HCT116 (cell line): ENCODE results near the gene SMTNL2. TPM values are rescaled to one million over a fixed set of nuclear protein-coding genes. Genes with fewer than 3 reads are reported as not detected.
"Not testable (repeated sequence)": the region's sequence is repeated elsewhere in the genome, so short reads cannot be mapped to it uniquely, and the experiment has no call there.

Experiments
- ATAC-seq: fragments of 200-7000 bp; cut with Tn5 transposase; 2 replicates; pipeline ENCODE4 v1.9.1; 2020; ENCODE audit warnings: mild to moderate bottlenecking, moderate library complexity
- BruUV-seq: library from RNA; stranded (reverse); fragments of 400-500 nt; replicated peaks from 2 replicates; lab custom pipeline; 2021; lab: Mats Ljungman, UMichigan
- CTCF ChIA-PET: fragments of 300-600 bp; sonication (Branson Sonifier 250); formaldehyde crosslinking; loops from one replicate; lab custom pipeline; 2021; ENCODE audit warnings: antibody characterized with exemption; lab: Charles Lee
- POLR2A ChIA-PET: fragments of 300-600, 350-600 bp; sonication (Branson Sonifier 250); formaldehyde crosslinking; loops from one replicate; lab custom pipeline; 2021; ENCODE audit warnings: antibody characterized with exemption; lab: Charles Lee
- RAD21 ChIA-PET, 2 experiments: fragments of 300-600 bp; sonication (Branson Sonifier 250); formaldehyde crosslinking; loops; one replicate each; lab custom pipeline; 2023; ENCODE audit warnings: low total read pairs in 2 of 2; ENCODE audit not compliant: uncharacterized antibody in 2 of 2, unreplicated experiment in 2 of 2, low non-redundant PET in 1 of 2; lab: Charles Lee
- DNase-seq: peaks from one replicate; pipeline ENCODE4 v3.0.0-alpha.2; 2010; ENCODE audit warnings: low read depth, low spot score
- H2AFZ ChIP-seq: fragments of 200-600 bp; shearing (Covaris generic), sonication (generic); 2 replicates; pipeline ENCODE4 v1.6.1; 2017; ENCODE audit warnings: low read depth, mixed run types, mixed read lengths, antibody characterized with exemption, low read length; ENCODE audit not compliant: poor library complexity, severe bottlenecking
- H3K27ac ChIP-seq: 2 replicates; pipeline ENCODE4 v1.5.1; 2012; ENCODE audit warnings: low read depth, low read length
- H3K27me3 ChIP-seq: fragments of 200-600 bp; sonication (generic); 2 replicates; pipeline ENCODE4 v1.6.1; 2016; ENCODE audit warnings: mixed run types, low read length, mixed read lengths; ENCODE audit not compliant: insufficient read depth
- H3K36me3 ChIP-seq, 2 experiments: fragments of 200-500 bp in 1 of 2; fragments of 200-600 bp in 1 of 2; sonication (Bioruptor generic) in 1 of 2; sonication (generic) in 1 of 2; 2 replicates each; pipeline versions ENCODE4 v1.5.1 to v1.6.1; 2014 to 2016; ENCODE audit warnings: low read length in 2 of 2, inconsistent platforms in 1 of 2, mixed read lengths in 1 of 2, mixed run types in 1 of 2; ENCODE audit not compliant: insufficient read depth in 2 of 2, control insufficient read depth in 1 of 2
- H3K4me1 ChIP-seq, 2 experiments: fragments of 200-600 bp in 1 of 2; sonication (generic) in 1 of 2; 2 replicates each; pipeline versions ENCODE4 v1.5.1 to v1.6.1; 2012 to 2017; ENCODE audit warnings: low read length in 2 of 2, inconsistent platforms in 1 of 2, mild to moderate bottlenecking in 1 of 2, mixed read lengths in 1 of 2, mixed run types in 1 of 2, moderate library complexity in 1 of 2; ENCODE audit not compliant: insufficient read depth in 2 of 2, control insufficient read depth in 1 of 2
- H3K4me2 ChIP-seq: fragments of 200-600 bp; sonication (generic); 2 replicates; pipeline ENCODE4 v1.6.1; 2017; ENCODE audit warnings: mixed run types, low read length, mixed read lengths
- H3K4me3 ChIP-seq, 2 experiments: fragments of 200-600 bp in 1 of 2; sonication (generic) in 1 of 2; replicated peaks in 1 of 2; 2 replicates each; pipeline ENCODE4 v1.5.1; 2011 to 2016; ENCODE audit warnings: low read length in 2 of 2, control low read depth in 1 of 2, low read depth in 1 of 2, mild to moderate bottlenecking in 1 of 2, mixed read lengths in 1 of 2, mixed run types in 1 of 2
- H3K79me2 ChIP-seq: fragments of 200-600 bp; sonication (generic); 2 replicates; pipeline ENCODE4 v1.6.1; 2017; ENCODE audit warnings: mild to moderate bottlenecking, mixed run types, low read length, moderate library complexity, mixed read lengths; ENCODE audit not compliant: insufficient read depth
- H3K9ac ChIP-seq: fragments of 200-600 bp; sonication (generic); 2 replicates; pipeline ENCODE4 v1.6.1; 2016; ENCODE audit warnings: low read length, mixed read lengths
- H3K9me2 ChIP-seq: fragments of 200-600 bp; sonication (generic), shearing (Covaris generic); 2 replicates; pipeline ENCODE4 v1.6.1; 2017; ENCODE audit warnings: mixed run types, mild to moderate bottlenecking, moderate library complexity; ENCODE audit not compliant: insufficient read depth
- H3K9me3 ChIP-seq, 2 experiments: fragments of 200-500 bp in 1 of 2; fragments of 200-600 bp in 1 of 2; sonication (Bioruptor generic) in 1 of 2; sonication (generic) in 1 of 2; 2 replicates each; pipeline ENCODE4 v1.6.1; 2014 to 2017; ENCODE audit warnings: low read length in 2 of 2, mixed read lengths in 2 of 2, inconsistent platforms in 1 of 2, low read depth in 1 of 2, mild to moderate bottlenecking in 1 of 2, mixed run types in 1 of 2, moderate library complexity in 1 of 2; ENCODE audit not compliant: control insufficient read depth in 1 of 2, insufficient read depth in 1 of 2
- H4K20me1 ChIP-seq: fragments of 200-600 bp; sonication (generic), shearing (Covaris generic); 2 replicates; pipeline ENCODE4 v1.6.1; 2017; ENCODE audit warnings: mixed run types, mild to moderate bottlenecking, moderate library complexity; ENCODE audit not compliant: insufficient read depth
- CBX3 ChIP-seq: IDR thresholded peaks from 2 replicates; pipeline ENCODE4 v1.6.1; 2012; ENCODE audit warnings: low read depth
- EGR1 ChIP-seq: IDR thresholded peaks from 2 replicates; pipeline ENCODE4 v1.6.1; 2012; ENCODE audit warnings: low read depth
- ELF1 ChIP-seq: IDR thresholded peaks from 2 replicates; pipeline ENCODE4 v1.6.1; 2012; ENCODE audit warnings: low read depth, borderline replicate concordance
- SIN3A ChIP-seq: IDR thresholded peaks from 2 replicates; pipeline ENCODE4 v1.6.1; 2012; ENCODE audit warnings: low read depth
- SP1 ChIP-seq: IDR thresholded peaks from 2 replicates; pipeline ENCODE4 v1.6.1; 2012; ENCODE audit warnings: low read depth
- TCF7L2 ChIP-seq: IDR thresholded peaks from 2 replicates; pipeline ENCODE4 v1.7.0; 2011; ENCODE audit warnings: borderline replicate concordance, inconsistent platforms; ENCODE audit not compliant: insufficient read depth, insufficient read length; ENCODE audit errors: extremely low read depth
- YY1 ChIP-seq: IDR thresholded peaks from 2 replicates; pipeline ENCODE4 v1.6.1; 2011; ENCODE audit warnings: low read length, low read depth, moderate library complexity, mild to moderate bottlenecking; ENCODE audit not compliant: insufficient replicate concordance; ENCODE audit errors: extremely low read depth
- ZNF274 ChIP-seq: fragments of 200-500 bp; sonication (Bioruptor generic); IDR thresholded peaks from 2 replicates; pipeline ENCODE4 v1.6.1; 2014; ENCODE audit warnings: mild to moderate bottlenecking, low read depth, low read length, inconsistent platforms
- intact Hi-C: fragments of 100-400 bp; cut with micrococcal nuclease; formaldehyde crosslinking; loops from 2 replicates; pipeline ENCODE4 v1.10.0; 2022
- total RNA-seq: library from RNA; stranded (reverse); gene quantifications from one replicate; pipeline ENCODE4 v1.2.1, GENCODE V29; 2021; ENCODE audit not compliant: unreplicated experiment
- TF ChIP-seq, protein P1 (sequence below): IDR thresholded peaks from 2 replicates; pipeline ENCODE4 v1.6.1; 2011; ENCODE audit warnings: mild to moderate bottlenecking, low read length, moderate library complexity; ENCODE audit not compliant: insufficient replicate concordance; ENCODE audit errors: extremely low read depth
- TF ChIP-seq, protein P2 (sequence below): IDR thresholded peaks from 2 replicates; pipeline ENCODE4 v1.6.1; 2012; ENCODE audit warnings: low read depth
- TF ChIP-seq, protein P3 (sequence below): IDR thresholded peaks from 2 replicates; pipeline ENCODE4 v1.6.1; 2012

Gene SMTNL2
- total RNA-seq, 1 experiment from 2014 or later = 2.3 TPM

DNA sequence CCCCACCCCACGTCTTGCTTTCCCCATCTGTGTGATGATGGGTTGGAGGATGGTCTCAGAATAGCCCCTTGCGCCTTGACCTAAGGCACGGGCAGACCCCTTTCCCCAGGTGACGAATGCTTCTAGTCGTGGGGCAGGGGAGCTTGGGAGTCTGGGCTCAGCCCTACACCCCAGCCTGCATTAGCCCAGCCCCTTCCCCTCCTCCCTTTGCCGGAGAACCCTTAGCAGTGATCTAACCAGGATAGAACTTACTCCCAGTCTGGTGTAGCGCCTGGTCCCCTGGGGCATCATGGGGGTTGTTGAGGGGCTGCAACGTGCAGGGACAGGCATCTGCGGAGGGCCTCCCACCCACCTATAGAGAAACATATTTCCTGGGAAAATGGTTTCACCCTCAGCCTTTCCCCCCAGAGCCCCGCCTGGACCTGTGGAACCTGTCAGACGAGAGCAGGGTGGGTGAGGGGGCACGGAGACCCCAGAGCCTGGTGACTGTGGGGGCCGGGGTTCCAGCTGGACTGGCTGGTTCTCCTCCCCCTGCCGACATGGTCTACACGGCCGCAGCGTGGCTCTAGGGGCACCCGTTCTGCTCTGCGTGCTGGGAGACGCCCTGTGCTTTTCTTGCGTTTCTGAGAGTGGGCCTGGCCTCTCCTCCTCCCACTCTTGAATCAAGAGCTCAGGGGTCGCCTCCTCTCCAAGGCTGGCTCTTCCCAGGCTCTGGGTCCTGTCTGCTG is 4.7 kb downstream of the SMTNL2 start (continued):
- TF ChIP-seq, protein P1, sequence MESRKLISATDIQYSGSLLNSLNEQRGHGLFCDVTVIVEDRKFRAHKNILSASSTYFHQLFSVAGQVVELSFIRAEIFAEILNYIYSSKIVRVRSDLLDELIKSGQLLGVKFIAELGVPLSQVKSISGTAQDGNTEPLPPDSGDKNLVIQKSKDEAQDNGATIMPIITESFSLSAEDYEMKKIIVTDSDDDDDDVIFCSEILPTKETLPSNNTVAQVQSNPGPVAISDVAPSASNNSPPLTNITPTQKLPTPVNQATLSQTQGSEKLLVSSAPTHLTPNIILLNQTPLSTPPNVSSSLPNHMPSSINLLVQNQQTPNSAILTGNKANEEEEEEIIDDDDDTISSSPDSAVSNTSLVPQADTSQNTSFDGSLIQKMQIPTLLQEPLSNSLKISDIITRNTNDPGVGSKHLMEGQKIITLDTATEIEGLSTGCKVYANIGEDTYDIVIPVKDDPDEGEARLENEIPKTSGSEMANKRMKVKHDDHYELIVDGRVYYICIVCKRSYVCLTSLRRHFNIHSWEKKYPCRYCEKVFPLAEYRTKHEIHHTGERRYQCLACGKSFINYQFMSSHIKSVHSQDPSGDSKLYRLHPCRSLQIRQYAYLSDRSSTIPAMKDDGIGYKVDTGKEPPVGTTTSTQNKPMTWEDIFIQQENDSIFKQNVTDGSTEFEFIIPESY = no peak
- TF ChIP-seq, all 23 proteins: peak for 0

DNA sequence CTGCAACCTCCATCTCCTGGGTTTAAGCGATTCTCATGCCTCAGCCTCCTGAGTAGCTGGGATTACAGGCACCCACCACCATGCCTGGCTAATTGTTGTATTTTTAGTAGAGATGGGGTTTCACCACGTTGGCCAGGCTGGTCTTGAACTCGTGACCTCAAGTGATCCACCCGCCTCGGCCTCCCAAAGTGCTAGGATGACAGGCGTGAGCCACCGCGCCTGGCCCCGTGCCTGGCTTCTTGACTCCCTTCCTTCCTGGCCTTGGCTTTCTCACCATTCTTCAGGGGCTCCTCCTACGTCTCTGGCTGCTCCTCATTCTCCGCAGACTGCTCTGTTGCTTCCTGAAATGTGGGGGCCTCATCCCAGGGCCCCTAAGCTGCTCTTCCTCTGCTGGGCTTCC is 5.7 kb downstream of the SMTNL2 start:
- POLR2A ChIA-PET = not testable (repeated sequence)

DNA sequence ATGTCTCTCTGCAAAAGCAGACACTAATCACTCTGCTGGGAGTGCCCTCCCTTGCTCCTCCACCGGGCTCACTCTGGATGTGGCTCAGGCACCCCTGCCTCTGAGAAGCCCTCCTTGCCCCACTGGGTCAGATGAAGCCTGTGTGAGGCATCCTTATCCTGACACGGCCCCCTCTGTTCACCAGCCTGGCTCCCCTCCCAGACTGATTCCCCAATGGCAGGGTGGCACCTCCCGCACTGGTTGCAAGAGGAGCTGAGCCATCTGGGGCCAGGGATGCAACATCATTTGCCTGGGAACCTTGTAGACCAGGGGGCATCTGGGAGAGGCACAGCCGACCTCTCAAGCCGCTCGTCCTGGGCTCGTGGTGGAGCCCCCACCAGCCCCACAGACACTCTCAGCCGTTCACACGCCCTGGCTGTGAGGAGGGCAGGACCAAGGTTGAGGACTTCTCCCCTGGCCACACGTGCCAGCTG is 6.7 kb downstream of the SMTNL2 start:
- no peak for ATAC-seq
- H3K79me2 ChIP-seq = no peaks in the 10 kb centered on the region
- H3K9ac ChIP-seq = no peak overlapping the region
- no peak overlapping the region for H3K4me3 ChIP-seq
- H3K9me3 ChIP-seq = no peaks in the 10 kb centered on the region
- H3K27me3 ChIP-seq = peaks cover 3% of the 10 kb centered on the region; the same call in 1 of the 2 replicates
- no peak overlapping the region for H2AFZ ChIP-seq
- no peak overlapping the region for H3K27ac ChIP-seq
- ChIA-PET POLR2A (no interaction called here), RAD21 (no interaction called here), CTCF (no interaction called here)
- H3K9me2 ChIP-seq = no peaks in the 10 kb centered on the region
- H3K36me3 ChIP-seq = no peaks in the 10 kb centered on the region
- H3K4me1 ChIP-seq = peaks cover 3 to 9% of the 10 kb centered on the region in 2 experiments
- peak overlapping the region; percentile 17; the same call in 1 of the 2 replicates for H3K4me2 ChIP-seq
- H4K20me1 ChIP-seq = no peaks in the 10 kb centered on the region
- BruUV-seq = no TSS peak
- intact Hi-C loops = no loop called here
- DNase-seq = no peak
- TF ChIP-seq ELF1 = no peak
- TF ChIP-seq EGR1 = no peak
- no peak for TF ChIP-seq SIN3A
- no peak for TF ChIP-seq ZNF274
- no peak for TF ChIP-seq YY1
- TF ChIP-seq, protein P2, sequence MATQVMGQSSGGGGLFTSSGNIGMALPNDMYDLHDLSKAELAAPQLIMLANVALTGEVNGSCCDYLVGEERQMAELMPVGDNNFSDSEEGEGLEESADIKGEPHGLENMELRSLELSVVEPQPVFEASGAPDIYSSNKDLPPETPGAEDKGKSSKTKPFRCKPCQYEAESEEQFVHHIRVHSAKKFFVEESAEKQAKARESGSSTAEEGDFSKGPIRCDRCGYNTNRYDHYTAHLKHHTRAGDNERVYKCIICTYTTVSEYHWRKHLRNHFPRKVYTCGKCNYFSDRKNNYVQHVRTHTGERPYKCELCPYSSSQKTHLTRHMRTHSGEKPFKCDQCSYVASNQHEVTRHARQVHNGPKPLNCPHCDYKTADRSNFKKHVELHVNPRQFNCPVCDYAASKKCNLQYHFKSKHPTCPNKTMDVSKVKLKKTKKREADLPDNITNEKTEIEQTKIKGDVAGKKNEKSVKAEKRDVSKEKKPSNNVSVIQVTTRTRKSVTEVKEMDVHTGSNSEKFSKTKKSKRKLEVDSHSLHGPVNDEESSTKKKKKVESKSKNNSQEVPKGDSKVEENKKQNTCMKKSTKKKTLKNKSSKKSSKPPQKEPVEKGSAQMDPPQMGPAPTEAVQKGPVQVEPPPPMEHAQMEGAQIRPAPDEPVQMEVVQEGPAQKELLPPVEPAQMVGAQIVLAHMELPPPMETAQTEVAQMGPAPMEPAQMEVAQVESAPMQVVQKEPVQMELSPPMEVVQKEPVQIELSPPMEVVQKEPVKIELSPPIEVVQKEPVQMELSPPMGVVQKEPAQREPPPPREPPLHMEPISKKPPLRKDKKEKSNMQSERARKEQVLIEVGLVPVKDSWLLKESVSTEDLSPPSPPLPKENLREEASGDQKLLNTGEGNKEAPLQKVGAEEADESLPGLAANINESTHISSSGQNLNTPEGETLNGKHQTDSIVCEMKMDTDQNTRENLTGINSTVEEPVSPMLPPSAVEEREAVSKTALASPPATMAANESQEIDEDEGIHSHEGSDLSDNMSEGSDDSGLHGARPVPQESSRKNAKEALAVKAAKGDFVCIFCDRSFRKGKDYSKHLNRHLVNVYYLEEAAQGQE = no peak
- TF ChIP-seq SP1 = no peak
- TF ChIP-seq CBX3 = no peak
- TF ChIP-seq, protein P3, sequence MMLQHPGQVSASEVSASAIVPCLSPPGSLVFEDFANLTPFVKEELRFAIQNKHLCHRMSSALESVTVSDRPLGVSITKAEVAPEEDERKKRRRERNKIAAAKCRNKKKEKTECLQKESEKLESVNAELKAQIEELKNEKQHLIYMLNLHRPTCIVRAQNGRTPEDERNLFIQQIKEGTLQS = no peak
- no peak for TF ChIP-seq TCF7L2

More for the DNA sequence above, 5.7 kb downstream of the SMTNL2 start:
- H3K9me2 ChIP-seq, H3K27ac ChIP-seq, H3K4me2 ChIP-seq, H4K20me1 ChIP-seq, H3K4me3 ChIP-seq, BruUV-seq, RAD21 ChIA-PET, DNase-seq, H3K27me3 ChIP-seq, H2AFZ ChIP-seq, H3K9ac ChIP-seq, ATAC-seq, H3K36me3 ChIP-seq, intact Hi-C loops, H3K79me2 ChIP-seq, CTCF ChIA-PET, H3K9me3 ChIP-seq: not testable (repeated sequence)
- H3K4me1 ChIP-seq = peaks cover 3 to 13% of the 10 kb centered on the region in 2 experiments
